ENCODE measurements around the gene ARHGEF28.

DNA sequence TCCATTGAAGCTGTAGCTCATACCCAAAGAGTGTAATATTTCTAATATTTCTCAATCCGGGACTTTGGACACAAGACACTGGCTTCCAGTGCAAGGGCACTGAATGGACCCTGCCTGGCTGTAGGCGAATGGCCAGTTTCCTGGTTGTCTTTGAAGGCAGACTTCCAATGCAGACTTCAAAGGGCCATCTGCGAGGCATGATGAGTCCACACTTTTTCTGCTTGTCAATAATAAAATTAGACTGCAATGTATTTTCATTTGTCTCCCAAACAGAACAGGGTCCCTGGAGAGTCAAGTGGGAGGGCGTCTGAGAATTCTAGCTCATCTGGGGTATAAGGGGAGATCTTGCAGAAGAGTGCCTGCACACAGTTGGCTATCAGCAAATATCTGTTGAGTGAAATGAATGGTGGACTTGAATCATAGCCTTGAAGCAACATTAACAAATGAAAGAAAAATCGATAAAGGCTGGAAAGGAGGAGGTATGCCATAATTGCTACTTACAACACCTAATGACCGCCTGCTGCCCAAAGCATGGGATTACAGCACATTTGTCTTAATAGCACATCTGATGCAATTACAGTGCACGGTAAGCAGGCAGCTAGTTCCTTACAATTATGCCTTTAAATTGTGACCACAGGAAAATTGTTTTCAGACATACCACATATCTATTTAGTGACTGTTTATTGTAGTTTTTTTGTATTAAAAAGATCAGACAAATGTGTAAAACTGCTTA is 137.5 kb downstream of the ARHGEF28 start:
- TF ChIP-seq, protein P1, sequence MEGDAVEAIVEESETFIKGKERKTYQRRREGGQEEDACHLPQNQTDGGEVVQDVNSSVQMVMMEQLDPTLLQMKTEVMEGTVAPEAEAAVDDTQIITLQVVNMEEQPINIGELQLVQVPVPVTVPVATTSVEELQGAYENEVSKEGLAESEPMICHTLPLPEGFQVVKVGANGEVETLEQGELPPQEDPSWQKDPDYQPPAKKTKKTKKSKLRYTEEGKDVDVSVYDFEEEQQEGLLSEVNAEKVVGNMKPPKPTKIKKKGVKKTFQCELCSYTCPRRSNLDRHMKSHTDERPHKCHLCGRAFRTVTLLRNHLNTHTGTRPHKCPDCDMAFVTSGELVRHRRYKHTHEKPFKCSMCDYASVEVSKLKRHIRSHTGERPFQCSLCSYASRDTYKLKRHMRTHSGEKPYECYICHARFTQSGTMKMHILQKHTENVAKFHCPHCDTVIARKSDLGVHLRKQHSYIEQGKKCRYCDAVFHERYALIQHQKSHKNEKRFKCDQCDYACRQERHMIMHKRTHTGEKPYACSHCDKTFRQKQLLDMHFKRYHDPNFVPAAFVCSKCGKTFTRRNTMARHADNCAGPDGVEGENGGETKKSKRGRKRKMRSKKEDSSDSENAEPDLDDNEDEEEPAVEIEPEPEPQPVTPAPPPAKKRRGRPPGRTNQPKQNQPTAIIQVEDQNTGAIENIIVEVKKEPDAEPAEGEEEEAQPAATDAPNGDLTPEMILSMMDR (IDR thresholded peaks at IDR 0.05; ENCODE audit: insufficient read depth, low read length), result no peak
- no peak for TF ChIP-seq POLR2AphosphoS5 (IDR thresholded peaks at IDR 0.05; ENCODE audit: low read depth)

All from HL-60 (cell line).